HG02852 (cell line): ENCODE data around the gene ST8SIA1.

Experiments
- ATAC-seq: cut with Tn5 transposase; IDR thresholded peaks from one replicate; pipeline ENCODE4 v1.9.1; 2021; ENCODE audit warnings: mild to moderate bottlenecking, moderate library complexity; ENCODE audit not compliant: unreplicated experiment

Gene ST8SIA1

DNA sequence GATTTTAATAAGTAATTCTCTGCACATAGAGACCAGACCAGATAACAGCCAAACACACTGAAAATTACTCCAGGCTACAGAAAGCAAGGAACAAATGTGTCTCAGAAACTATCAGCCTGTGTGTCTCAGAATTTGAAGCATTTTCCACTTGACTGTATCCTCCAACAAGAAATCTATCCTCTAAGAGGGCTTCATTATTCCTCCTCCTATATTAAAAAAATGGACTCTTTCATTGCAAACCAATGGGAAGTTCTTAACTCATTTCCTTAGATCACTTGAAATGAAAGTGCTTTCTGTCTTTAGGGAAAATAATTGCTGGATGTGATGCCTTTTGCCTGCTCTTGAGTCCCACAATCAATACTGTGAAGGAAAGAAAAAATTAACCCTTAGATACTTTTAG lies 2.3 kb downstream of the ST8SIA1 start:
- ATAC-seq: no peak

DNA sequence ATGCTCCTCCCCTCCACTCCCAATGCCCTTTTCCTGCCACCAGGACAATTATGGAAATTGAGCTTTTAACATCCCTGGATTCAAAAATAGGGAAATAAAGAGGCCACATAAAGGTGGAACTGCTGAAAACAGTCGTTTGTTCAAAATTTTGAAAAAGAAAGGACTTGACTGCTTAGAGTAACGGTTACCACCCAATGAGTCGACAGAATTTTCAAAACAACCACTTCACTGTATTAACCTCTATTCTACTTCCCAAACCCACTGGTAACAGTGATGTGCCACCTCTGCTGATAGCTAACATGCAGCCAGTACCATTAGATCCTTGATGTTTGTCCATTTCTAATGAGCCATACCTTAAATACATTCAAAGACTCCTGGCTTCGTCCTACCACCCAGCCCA lies 4.9 kb downstream of the ST8SIA1 start:
- ATAC-seq: no peak

DNA sequence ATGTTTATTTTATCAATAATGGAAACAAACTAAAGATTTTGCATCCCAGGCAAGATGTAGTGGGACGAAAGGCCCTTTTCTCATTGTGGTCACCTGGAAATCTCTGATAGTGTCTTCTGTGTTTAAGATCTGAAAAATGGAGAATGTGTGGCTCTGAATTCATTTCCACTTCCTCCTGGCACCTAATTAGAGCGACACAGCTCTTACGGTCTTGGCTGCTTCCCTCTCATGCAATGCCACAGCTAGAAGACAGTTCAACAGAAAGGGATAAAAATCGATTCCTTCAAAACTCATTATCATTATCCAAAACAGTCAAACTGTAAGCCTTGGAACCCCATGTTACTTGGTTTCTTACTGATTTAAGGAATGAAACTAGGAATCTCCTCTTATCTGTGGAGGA lies 9.3 kb downstream of the ST8SIA1 start:
- no peak for ATAC-seq

DNA sequence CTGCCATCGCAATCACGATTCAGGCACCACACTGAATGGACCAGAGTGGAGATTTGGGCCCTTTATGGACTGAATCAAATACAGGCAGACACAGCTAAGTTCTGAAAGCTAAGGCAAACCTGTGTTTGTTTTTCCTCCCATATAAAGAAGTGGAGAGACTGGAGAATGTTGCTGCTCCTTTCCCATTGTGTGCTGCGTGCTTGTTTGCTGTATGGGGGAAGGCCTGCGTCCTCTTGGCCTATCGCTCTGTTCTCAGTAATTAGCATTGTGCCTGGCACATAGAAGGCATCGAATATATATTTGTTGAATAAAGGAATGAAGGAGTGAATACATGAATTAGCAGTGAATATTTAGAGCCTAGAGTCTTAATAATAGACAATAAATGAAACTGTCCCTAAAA lies 12.4 kb downstream of the ST8SIA1 start:
- no peak for ATAC-seq

DNA sequence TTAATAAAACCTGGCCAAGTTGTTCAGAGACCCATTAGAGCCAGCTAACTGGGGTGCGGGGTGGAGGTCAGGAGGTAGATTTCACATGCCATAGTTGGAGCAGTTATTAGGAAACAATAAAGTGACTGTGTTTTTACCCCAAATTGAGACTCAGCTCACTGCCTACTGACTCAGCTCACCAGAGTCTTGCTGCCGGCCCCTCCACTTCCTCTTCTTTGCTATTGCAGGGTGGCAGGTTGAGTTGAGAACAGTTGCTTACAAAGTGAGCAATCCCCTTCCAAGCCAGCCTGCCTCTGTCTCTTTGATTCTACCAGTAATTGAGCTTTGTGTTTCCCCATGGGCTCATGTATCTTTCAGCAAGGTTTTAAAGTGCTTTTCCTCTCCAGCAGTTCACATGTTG lies 12.9 kb downstream of the ST8SIA1 start:
- no peak for ATAC-seq

DNA sequence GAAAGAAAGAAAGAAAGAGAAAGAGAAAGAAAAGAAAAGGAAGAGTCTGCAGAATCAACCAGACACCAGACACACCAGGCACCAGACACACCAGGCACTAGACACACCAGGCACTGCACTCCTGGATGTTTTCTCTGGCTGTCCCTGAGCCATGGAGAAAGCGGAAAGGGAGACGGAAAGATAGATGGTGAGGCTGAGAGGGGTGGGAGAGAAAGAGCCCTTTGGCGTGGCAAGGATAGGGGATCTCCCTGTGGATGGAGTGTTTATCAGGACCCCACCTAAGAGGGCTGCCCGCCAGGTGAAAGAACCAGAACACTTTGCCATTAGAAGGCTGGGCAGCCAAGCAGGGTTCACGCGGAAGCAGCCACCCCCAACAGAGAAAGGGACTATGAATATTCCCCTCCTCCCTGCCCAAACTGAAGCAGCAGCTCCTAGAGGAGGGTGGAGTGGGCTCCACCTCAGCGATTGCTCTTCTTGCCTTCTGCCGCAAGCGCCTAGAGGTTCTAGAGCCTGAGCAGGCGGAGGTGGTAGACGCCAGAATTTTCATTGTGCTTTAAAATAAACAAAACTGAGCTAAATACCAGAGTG lies 13.4 kb downstream of the ST8SIA1 start:
- ATAC-seq: no peak

DNA sequence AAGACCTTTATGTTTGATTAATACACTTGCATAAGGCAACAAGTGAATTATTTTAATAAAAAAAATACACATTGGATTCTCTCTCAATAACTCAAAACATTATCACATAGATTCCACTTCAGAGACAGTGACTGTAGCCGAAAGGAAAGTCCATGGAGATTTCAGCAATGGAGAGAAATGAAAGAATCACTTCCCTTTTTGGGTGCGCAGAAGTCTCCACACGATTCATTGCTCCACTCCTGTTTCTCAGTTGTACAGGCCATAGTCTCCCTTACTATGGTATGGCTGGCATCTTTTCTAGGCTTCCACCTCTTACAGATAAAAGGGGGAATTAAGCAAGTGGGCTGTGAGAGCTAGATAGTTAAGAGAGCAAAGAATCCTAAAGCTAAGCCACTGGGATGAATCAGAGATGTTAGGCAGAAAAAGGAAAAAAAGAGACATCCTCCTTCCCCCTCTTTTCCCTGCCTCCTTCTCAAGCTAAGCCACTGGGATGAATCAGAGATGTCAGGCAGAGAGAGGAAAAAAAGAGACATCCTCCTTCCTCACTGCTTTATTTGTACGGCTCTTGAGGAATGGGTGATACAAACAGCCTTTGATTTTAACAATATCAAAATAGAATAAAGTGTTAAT lies 16.3 kb downstream of the ST8SIA1 start:
- no peak for ATAC-seq

DNA sequence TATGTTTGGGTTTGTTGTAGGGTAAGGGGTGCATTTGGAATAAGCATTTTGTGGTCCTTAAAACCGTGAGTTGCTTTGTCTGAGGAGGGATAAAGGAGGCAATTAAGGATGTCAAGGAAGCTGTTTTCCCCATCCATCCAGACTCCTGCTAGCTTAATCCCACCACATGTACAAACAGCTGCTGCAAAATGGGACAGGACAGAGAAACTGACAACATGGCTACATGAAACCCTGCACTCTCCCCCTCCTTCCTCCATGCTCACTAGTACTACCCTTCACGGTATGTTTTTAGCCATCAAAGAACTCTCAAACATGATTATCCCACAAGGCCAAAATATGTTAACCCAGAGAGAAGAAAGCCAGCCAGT lies 20.6 kb downstream of the ST8SIA1 start:
- ATAC-seq: no peak

DNA sequence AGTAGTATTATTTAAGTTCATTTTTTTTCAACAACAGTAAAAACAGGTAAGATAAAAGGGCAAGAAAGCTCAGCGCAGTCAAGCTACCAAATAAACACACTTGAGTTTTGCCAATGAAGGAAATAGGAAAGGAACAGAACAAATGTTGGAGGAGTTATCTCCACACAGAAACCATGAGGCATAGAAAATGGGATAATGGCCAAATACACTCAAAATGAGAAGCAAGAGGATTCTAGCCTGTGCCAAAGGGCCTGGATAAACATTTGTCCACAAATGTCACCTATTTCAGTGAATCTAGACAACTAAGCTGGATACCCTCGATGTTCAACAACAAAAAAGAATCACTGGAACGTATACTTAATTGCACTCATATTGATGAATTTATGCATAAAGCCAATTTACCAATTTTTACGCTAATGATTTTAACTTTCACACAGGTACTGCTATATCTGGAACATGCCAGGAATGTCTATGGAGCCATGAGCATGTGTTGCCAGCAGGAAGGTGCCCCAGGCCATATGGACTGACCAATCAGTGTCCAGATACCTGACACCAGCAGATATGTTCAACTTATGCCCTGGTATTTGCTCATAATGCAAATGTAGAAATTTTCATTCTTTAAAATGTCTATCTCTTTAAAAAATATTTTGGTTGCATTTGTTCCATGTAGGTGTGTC lies 21.1 kb downstream of the ST8SIA1 start:
- ATAC-seq: no peak

DNA sequence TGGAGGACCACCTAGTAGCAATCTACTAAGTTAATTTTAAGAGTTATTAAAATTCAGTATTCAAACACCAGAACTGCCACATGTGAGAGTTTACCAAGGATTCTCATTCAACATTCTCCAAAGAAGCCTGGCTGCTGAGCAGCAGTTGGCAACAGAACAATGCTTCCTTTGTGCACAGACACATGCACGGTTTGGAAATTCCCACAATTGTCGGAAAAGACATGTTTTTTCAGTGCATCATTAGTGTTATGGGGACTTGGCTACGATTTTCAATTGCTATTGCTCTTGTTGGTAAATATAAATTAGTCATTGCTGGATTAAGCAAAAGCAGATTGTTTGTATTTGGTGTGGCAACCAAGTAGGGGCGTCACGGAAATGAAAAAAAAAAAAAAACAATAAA lies 22.2 kb downstream of the ST8SIA1 start:
- no peak for ATAC-seq

DNA sequence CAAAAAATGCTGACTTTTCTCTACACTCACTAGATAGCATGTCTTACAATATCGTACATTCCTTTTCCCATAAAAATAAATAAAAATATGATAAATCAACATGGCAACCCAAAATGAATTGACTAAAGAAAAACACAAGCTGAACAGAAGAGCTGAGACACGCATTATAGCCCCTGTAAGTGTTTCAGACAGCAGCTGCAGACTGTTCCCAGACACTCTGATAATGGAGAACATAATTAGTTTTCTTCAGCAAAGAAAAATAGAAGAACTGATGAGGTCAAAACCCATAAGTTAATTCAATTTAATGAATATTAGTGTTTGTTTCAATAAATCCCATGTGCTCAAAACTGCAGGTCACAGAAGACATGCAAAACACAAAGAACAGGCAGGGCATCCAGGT lies 23.8 kb downstream of the ST8SIA1 start:
- no peak for ATAC-seq

DNA sequence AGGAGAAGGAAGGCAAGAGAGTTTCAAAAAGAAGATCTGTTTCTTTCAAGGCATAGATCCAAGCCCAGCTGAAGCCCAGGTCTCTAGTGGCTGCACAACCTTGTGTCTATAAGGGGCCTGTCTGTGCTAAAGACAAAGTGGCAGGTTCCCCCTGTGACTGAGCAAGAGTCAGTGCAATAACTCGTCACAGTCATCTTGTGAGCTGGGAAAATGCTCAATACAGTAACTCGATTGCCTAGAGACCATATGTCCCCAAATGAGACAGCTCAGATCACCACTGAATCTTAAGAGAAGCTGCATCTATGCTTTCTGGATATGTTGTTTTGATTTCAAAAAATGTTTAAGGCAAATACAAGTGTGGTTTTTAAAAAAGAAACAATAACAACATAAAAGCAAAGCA lies 24.2 kb downstream of the ST8SIA1 start:
- ATAC-seq: no peak

DNA sequence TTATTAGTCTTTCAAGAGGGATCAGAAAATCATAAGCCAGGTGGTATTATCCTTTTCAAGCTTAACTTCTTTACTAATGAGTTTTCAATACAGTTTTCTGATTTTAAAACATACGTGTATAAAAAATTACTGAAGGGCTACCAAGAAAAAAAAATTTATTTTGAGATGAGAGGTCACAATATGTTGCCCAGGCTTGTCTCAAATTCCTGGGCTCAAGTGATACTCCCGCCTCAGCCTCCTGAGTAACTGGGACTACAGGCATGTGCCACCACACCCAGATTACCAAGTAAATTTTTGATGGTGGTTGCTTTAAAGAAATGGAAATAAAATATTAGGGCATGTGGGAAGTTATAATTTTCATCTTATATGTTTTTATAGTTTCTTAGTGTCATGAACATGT lies 26.7 kb downstream of the ST8SIA1 start:
- no peak for ATAC-seq

DNA sequence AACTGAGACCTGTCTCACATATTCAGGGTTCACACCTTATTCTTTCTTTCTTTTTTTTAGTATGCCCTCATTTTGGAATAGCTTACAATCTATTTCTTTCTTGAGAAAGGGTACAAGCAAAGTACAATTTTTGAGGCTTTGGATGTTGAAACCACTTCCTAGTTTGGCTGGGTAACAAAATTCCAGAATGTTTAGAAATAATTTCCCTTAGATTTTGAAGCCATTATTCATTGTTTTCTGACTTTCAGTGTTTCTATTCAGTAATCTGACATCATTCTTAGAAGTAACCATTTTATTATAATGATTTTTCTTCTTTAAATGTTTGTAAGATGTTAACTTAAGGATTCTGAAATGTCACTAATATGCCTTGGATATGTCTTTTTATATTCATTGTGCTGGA lies 28.2 kb downstream of the ST8SIA1 start:
- no peak for ATAC-seq

DNA sequence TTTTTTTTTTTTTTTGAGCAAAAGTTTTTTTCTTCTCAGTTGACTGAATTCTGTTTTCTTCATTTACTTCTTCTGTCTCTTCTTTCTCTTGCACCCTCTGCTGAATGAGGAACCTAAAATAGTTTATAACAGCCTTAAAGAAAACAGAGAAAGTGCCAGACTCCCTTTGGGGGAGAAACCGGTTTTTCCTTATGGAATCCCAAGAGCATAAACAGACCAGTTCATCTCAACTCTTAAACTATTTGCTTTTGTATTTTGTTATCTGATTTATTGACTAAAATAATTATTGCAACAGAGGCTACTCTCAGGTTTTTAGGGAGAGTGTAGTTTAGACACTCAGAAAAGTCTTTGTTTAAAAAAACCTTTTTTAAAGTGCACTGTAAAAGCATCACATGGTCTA lies 30.2 kb downstream of the ST8SIA1 start:
- ATAC-seq: no peak

DNA sequence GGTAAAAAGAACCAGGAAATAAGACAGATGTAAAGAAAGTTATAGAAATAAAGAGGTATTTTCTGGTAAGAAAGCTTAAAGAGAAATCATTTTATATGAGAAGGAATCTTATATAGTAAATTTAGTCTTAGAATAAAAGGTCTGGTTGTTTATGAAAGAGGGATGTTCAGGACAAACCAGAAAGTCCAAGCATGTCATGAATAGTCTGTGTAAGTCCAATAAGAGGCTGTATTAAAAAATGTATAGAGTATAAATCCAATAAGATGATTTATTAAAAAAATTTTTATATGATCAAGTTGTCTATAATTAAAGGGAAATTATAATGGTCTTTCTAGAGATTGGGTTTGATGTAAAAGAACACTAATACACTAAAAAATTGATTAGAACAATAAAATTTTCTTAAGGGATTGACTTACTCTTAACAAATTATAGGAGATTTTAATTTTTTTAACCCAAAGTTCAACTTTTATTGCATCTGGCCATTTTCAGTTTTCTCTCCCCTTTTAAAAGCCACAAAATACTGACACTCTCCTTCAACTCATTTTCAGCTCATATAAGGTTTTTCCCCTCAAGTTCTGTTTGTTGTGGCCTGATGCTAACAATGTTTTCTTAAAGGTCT lies 35.1 kb downstream of the ST8SIA1 start:
- no peak for ATAC-seq

DNA sequence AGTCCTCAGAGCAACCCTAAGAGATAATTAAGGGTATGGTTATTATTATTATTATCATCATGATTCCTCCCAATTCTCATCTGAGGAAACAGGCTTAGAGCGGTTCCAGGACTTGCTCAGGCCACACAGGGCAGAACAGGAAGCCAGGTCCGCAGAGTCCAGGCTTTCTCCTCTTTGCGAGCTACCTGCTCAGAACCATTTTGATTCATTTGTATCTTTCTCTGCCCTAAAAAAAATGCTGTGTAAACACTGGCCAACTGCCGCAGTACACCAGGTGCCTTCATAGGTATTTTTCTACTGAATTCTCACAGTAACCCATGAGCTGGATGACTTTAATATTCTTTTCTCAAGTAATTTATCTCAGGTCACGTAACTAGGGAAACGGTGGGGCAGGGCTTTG lies 45.3 kb downstream of the ST8SIA1 start:
- ATAC-seq: no peak

DNA sequence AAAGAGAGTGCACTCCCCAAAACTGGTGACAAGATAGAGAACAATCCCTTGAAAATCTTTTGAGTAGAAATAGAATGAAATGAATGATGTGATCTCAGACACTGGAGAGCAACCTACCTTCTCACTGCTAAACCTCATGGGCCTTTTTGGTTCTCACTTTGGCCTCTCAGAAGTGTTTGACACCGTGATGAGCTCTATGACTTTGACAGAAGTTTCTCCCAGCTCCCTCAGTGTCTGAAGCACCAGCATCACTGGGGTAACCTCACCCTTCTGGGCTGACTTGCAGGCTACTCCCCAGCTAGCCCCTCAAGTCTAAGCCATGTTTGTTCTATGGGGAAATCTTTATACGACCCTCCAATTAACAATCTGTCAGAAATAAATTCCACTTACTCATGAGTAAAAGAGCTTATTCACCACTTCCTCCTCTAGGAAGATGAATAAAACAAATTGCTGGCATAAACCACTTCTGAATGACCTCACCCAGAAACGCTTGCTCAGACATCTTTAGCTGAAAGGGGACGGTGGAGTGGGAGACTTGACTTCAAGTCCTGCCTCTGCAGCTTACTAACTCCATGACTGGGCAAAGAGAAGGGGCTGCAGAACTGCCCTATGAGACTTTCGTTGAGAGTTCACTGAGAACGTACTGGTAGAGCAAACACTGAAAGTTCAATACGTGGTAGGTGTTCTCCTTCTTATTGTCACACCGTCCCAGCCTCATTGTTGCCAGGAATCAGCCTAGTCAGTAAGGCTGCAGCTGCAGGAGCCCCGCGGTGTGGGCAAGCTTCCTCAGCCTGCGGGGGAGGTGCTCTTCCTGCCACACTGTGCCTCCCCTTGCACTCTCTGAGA lies 46.5 kb downstream of the ST8SIA1 start:
- no peak for ATAC-seq

DNA sequence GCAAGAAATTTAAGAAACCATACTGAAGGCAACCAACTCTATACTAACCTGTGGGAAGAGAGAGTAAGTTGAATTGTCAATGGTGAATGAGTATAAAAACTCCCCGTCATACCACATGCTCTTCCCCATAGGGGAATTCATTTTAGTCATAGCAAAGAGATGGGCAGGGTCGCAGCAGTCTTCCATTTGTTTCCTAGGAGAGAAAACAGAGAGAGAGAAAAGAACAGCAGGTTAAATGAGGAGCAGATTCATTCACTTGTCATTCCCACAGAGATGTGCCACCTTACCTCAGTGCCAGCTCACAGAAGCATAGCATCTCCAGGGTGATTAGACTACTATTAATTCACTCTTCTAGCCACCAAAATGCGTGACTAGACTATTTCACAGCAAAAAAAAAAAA lies 47.4 kb downstream of the ST8SIA1 start:
- no peak for ATAC-seq

DNA sequence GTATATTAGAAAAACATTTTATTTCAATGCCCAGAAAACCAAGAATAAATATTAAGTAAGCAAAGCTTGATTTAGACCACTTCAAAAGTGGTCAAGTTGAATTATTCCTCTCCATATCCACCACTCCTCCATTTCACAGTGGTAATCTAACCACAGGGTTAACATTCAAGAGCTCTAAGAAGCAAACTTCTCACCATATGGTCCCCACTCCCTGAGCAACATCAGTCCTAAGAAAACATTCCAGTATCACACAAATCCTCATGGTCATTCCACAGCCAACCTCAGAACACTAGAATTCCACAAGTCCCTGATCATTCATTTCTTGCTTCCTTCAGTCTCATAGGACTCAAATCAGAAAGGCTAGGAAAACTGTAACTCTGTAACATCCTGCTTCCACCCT lies 47.9 kb downstream of the ST8SIA1 start:
- no peak for ATAC-seq

DNA sequence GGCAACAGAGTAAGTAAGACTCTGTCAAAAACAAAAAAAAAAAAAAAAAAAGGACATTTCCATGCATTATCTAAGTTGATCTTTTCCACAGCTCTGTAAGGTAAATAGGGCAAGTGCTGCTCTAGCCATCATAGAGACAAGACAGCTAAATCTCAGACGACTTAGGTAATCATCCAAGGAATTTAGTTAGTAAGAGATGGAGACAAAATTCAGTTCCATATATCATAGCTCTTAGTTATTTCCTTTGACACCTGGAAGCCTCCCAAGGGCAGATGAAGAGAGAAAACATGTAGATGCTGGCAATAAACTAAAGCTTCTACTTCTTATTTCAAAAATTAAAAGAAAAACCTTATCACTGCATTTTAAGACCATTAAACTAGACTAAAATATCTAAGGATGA lies 48.7 kb downstream of the ST8SIA1 start:
- no peak for ATAC-seq
